PC-3 (cell line): ENCODE measurements around the gene MUC6.

Experiments used
- EZH2 ChIP-seq: fragments of 300-600 bp; sonication (generic); IDR thresholded peaks from one replicate; pipeline ENCODE4 v1.6.1; 2017; ENCODE audit warnings: antibody characterized with exemption, mild to moderate bottlenecking, low read length; ENCODE audit not compliant: unreplicated experiment
- TF ChIP-seq, protein P1 (sequence below): fragments of 300-600 bp; sonication (generic); conservative IDR thresholded peaks from 2 replicates; pipeline ENCODE4 v1.5.1; 2017; ENCODE audit warnings: antibody characterized with exemption, low read depth, mild to moderate bottlenecking, low read length

DNA sequence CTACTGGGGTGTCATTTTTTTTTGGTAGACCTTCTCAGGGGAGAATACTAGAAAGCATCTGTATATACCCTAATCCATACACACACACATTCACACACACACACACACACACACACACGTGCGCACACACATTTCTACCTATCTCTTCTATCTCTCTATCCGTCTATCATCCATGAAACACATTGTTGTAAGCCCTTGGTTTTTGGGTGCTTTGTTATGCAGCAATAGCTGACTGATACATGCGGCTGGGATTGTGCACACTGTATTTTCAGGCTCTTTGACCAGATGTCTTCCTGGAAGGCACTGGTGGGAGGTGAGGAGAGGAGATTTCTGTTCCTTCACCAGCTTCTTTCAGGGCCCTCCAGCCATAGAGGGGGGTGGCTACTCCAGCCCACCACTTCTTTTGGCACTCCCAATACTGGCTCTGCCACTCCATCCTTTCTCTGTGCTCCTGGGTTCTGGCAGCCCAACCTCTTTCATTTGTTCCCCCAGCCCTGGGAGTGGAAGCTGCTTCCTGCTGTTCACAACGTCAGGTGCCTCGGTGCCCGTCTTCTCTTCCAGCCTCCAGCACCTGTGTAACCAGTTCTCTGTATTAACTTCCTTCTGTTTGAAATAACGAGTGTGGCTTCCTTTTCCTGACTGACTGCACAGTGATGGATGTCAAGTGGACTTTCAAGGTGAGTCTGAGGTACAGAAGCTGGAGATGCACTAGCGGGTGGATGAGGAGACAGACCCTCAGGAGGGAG is 25.7 kb upstream of the MUC6 start:
- TF ChIP-seq, protein P1, sequence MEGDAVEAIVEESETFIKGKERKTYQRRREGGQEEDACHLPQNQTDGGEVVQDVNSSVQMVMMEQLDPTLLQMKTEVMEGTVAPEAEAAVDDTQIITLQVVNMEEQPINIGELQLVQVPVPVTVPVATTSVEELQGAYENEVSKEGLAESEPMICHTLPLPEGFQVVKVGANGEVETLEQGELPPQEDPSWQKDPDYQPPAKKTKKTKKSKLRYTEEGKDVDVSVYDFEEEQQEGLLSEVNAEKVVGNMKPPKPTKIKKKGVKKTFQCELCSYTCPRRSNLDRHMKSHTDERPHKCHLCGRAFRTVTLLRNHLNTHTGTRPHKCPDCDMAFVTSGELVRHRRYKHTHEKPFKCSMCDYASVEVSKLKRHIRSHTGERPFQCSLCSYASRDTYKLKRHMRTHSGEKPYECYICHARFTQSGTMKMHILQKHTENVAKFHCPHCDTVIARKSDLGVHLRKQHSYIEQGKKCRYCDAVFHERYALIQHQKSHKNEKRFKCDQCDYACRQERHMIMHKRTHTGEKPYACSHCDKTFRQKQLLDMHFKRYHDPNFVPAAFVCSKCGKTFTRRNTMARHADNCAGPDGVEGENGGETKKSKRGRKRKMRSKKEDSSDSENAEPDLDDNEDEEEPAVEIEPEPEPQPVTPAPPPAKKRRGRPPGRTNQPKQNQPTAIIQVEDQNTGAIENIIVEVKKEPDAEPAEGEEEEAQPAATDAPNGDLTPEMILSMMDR, result no peak
- no peak for TF ChIP-seq EZH2
